Inferior parietal cortex (tissue), 1 donor: ENCODE results near the gene CPED1.
"Not testable (repeated sequence)": the region's sequence is repeated elsewhere in the genome, so short reads cannot be mapped to it uniquely, and the experiment has no call there.

Experiments
- DNase-seq: peaks from one replicate; pipeline ENCODE4 v3.0.0-alpha.2; 2016; ENCODE audit errors: extremely low spot score

Gene CPED1

DNA sequence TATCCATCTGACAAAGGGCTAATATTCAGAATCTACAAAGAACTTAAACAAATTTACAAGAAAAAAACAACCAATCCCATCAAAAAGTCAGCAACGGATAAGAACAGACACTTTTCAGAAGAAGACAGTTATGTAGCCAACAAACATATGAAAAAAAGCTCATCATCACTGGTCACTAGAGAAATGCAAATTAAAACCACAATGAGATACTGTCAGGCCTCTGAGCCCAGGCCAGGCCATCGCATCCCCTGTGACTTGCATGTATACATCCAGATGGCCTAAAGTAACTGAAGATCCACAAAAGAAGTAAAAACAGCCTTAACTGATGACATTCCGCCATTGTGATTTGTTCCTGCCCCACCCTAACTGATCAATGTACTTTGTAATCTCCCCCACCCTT lies 326.7 kb downstream of the CPED1 start:
- DNase-seq, result not testable (repeated sequence)

DNA sequence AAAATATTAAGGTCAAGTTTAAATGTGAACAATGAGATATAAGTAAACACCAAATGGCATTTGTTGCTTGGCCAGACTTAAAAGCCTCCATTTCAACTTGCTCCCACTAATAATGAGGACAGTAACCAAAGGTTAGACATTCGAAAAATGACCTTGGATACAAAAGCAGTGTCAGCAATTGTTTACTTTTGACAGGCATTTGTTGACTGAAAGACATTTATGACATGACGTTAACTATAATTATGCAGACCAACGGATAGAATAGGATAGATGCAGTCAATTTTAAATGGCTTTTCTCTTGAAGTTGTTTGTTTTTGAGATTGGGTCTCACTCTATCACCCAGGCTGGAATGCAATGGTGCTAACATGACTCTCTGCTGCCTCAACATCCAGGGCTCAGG lies 333.9 kb downstream of the CPED1 start:
- DNase-seq, result no peak

DNA sequence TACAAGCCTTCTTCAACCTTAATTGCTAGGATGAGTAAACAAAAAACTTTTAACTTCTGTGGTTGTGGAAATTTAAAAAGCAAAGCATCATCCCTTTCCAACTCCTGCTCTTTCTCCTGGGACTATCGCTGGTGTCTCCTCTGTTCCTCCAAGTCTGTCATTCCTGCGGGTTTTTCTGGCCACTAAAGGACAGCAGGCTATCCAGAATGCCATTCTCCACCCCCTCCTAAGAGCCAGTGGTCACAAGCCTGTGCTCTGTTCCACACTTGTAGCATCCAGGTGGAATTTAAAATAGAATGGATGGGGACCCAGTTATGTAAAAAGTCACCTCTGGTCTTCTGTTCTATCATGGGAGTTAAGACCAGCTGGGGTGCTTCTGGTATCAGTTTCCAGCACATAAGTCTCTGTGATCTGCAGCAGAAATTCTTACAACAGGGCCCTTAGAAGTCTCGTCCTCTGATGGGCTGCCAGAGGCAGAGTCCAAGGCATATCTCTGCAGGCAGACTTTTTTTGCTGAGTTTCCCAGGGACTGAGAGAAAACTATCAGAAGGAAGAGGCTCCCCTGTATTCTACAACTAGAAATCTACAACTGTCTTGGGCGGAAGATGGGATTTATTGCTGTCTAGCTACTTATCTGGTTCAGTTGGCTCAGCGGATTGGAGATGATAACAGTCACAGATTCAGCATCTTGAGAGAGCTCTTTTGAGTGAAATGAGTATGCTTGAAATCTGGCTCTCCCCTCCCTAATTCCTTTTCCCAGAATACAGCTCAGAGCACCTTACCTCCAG lies 335.2 kb downstream of the CPED1 start:
- DNase-seq, result no peak

DNA sequence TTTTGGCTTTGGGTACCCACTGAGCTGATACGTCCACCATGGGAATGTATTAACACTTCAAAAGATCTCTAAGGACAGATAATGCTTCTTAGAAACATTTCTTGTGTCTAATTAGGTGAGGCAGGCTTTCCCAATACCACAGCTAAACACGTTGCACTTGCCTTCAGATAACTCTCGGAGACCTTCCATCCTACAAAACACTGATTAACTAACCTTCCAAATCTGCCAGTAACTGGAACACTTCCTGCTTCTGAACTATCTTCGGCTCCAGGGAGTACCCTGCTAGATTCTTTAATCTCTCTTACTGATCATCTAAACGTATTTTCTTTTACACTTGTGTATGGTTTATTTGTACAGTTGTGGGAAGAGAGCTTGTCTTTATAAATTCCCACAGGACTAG lies 339.2 kb downstream of the CPED1 start:
- no peak for DNase-seq

DNA sequence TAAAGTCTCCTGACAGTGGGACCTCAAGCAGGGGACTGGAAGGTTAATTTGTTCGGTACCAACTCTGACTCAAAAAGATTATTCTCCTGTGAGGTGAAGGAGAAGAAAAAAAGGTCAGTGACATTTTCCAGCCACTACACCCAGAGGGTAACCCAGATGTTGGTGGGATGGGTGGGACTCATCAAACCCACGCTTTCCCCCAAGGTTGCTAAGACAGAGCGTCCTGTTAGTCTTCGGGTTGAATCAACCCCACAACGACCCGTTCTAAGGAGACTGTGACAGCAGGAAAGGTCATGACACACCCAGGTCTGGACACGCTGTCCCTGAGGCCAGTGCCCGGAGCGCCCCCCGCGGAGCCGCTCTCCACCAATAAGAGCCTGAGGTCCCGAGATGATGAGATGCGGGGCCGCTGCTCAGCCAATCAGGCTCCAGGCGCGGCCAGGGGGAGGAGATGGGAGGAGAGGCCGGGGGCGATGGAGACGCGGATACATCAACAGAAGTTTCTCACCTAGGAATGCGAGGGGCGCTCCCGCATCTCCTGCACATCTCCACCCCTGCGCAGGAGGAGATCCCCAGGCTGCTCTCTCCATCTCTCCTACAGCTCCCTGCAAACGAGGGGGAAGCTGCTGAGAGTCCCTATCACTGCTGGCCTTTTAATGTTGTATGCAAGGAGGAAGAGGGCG lies 340.1 kb downstream of the CPED1 start, which contains the start of gene WNT16:
Gene WNT16 (plus strand): TSS at position 493 of the 683 bp plus-strand sequence. CDS start 293 bp downstream, outside the sequence.
- DNase-seq, result no peak

DNA sequence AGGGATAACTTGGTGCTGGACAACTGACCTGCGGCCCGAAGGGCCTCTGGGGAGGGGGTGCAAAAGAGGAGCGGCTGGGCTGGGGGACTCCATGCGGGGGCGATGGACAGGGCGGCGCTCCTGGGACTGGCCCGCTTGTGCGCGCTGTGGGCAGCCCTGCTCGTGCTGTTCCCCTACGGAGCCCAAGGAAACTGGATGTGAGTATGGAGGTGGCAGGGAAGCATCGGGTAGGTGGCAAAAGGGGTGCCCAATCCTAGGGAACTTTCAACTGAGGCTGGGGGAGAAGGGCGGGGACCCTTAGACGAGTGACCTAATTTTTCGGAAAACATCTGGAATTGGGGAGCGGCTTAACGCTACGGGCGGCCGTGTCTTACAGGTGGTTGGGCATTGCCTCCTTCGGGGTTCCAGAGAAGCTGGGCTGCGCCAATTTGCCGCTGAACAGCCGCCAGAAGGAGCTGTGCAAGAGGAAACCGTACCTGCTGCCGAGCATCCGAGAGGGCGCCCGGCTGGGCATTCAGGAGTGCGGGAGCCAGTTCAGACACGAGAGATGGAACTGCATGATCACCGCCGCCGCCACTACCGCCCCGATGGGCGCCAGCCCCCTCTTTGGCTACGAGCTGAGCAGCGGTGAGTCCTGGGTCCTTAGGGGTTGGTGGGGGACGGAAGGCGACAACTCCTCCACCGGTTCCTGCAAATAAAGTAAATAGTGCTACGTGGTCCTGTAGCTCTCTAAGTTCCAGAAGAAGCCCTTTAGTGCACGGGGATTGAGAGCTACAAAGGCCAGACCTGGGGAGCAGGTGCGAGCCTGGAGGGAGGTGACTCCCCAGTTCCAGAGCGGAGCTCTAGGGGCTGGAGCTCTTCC lies 340.9 kb downstream of the CPED1 start:
- no peak for DNase-seq

DNA sequence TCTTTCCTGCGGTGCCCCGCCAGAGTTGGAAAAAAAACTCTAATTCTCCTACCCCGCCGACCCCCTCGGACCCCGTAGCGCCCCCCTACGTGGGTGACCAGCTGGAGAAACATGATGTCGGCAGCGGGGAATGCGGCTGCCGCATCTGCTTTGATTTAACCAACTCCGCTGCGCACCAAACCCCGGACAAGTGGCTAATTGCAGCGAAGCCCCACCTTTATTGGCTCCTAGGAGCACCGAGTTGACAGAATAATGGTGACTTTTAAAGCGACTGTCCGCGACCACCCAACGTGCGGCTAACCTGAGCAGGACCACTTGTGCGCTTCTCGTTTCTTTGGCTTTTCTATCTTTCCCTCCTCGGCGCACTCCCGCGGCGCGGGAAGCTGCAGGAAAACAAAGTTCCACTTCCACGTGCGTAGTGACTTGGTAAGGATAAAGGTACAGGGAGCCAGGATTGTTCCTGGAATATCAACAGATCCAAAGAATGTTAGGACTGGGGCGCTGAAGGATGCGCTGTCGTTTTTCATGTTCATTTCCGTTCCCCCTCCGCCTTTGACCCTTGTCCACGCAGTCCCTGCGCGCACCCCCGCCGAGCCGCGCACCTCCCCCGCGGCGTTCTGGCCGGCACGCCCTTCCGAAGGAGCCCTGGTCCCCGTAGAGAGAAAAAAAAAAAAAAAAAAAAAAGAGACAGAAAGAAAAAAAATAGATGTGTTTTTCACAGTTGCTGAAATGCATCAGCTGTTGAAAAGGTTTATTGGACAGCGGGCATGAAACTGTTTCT lies 341.7 kb downstream of the CPED1 start:
- no peak for DNase-seq

DNA sequence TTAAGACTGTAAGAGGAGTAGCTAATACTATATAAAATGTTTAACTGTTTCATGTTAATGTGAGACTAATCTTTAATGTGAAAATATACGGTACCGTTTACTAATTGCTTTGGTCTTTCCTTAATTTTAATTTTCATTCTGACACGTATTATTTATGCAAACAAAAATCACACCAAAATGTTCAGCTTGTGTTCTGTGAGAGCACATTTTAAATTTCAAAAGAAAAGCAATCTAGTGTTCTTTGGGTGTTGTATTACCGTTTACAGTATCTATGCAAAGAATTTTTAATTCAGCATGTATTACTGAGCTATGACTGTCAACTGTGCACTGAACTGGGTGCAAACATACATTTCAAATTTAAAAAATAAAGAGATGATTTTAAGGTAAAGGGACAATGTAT lies 342.5 kb downstream of the CPED1 start:
- DNase-seq, result no peak

DNA sequence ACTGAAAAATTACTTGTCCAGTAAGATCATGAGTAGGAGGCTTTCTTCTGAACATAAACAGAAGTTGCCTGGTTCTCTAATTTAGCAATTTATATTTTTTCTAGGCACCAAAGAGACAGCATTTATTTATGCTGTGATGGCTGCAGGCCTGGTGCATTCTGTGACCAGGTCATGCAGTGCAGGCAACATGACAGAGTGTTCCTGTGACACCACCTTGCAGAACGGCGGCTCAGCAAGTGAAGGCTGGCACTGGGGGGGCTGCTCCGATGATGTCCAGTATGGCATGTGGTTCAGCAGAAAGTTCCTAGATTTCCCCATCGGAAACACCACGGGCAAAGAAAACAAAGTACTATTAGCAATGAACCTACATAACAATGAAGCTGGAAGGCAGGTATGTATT lies 343.1 kb downstream of the CPED1 start:
- no peak for DNase-seq

DNA sequence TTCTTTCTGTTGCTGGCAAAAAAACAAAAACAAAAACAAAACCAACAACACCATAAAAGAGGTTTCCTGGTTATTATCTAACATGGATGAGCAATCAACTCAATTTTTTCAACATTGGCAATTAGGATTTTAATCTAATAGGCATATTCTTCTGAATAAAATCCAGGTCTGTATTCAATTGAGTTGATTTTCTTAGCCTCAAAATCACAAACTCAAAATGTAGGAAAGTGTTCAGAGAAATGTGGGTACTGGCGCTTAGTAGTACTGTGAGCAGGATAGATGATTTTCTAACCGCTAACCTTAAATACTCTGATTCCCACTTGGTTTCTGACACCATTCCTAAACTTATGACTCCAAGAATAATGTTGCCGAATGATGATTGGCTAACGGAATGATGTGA lies 345.9 kb downstream of the CPED1 start:
- DNase-seq, result no peak

DNA sequence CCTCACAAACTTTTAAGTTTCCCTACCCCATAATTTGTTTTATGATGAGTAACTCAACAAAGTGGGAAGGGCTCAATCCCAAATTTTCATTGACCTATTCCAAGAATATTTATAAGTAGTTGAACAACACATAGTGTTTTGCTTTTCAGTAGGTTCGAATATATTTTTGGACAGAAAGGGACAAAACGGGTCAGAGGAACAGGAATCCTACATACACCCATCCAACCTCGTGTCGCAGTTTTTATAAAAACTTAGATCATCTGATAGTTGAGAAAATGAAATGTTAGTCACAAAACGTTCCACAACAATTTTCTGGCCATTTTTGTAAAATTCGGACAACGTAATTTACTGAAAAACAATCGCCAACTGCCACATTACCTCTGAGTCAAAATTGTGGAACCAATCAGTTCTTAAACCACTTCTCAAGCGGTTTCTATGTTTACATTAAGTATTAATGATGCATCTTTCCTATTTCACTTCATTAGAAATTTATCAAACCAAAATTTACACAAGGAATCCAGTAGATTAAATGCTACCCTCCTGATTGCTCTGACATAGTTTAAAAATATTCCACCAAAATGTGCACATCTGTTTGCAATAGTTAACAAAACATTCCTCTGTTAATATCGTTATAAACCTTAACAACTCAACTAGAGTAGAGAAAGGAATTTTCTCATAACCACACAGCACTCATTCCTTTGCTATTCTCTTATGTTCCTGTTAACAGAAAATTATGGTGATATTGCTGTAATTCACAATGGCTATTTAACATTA lies 346.6 kb downstream of the CPED1 start:
- DNase-seq, result no peak

DNA sequence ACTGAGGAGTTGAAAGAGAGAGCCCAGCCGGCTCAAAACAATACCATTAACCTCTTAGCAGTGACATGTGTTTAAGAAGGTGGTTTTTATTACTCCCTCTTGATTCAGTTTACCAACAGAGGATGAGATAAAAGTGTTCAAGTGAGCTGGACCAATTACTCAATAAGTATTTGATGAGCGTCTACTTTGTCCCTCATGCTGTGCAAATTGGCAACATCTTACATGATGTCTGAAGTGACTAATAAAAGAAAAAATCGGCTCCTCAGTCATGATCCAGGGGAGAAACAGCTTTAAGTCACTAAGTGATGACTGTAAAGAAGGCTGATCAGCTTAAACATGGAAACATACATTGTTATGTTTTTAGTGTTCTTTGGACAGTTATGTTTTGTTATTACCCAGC lies 348.1 kb downstream of the CPED1 start:
- DNase-seq, result no peak

DNA sequence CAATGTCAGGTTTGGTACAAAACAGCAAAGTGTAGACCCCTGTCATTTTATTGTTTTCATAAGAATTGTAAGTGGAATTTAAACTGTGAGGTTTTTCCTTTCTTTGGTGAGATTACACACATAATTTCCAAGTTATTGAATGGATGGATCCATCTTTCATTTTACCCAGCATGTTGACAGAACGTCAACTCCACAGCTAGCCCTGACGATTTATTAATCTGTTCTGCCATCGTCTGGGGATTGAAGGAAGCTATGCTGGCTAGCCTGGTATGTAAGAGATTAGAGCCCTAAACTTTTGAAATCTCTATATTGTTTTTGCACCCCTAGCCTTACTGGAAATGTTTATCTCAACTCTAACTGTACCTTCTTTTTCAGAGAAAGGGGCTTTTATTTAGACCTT lies 348.9 kb downstream of the CPED1 start:
- DNase-seq, result no peak

DNA sequence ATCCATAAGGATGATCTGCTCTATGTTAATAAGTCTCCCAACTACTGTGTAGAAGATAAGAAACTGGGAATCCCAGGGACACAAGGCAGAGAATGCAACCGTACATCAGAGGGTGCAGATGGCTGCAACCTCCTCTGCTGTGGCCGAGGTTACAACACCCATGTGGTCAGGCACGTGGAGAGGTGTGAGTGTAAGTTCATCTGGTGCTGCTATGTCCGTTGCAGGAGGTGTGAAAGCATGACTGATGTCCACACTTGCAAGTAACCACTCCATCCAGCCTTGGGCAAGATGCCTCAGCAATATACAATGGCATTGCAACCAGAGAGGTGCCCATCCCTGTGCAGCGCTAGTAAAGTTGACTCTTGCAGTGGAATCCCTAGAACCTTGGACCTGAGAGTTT lies 350.6 kb downstream of the CPED1 start:
- no peak for DNase-seq

DNA sequence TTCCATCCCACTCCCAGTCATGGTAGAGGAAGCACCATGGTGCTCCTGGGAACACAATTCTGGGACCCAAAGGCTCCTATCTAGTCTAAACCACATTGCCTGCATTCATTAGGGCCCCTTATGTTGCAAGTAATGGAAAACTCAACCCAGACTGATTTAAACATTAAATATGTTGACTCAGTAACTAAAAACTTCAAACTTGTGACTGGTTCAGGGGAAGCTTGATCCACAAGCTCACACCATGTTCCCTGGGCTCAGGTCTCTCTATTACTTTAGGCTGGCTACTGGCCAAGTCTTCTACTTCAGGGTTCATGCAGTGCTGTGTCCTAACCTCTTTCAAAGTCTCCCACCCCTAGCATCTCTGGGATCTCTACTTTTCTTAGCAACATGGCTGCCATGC lies 353.4 kb downstream of the CPED1 start:
- no peak for DNase-seq

DNA sequence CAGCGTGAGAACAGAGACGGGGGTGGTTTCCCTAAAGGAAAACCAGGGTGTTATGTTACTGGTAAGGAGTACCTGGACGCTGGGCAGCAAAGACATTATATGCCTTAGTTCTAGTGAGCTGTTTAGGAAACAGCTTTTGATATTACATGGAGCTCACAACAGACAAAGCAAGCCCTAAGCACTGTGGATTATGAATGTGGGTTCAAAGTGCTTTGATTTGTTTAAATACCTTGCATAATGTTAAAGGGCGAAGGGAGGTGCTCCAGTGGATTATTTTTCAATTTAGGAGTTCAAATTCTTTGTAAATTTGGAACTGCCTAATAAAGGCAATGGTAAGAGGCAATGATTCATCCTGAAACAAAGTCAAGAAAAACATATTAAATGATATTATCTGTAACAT lies 354.1 kb downstream of the CPED1 start:
- no peak for DNase-seq

DNA sequence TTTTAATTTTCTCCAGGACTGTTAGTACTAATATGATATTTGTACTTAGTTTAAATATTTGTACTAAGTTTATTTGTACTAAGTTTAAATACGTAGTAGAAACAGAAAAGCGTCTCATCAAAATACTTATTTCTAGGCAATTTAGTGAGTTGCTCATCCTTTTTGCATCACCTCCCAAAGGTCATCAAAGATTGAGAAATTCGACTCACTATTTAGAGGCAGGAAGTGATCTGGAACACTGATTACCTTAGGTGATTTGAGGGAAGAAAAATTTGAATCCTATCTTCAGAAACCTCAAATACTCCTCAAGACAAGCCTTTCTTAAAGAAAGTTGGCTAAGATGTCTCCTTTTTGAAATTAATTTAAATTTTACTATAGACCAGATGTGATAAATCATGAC lies 354.8 kb downstream of the CPED1 start:
- DNase-seq, result no peak

DNA sequence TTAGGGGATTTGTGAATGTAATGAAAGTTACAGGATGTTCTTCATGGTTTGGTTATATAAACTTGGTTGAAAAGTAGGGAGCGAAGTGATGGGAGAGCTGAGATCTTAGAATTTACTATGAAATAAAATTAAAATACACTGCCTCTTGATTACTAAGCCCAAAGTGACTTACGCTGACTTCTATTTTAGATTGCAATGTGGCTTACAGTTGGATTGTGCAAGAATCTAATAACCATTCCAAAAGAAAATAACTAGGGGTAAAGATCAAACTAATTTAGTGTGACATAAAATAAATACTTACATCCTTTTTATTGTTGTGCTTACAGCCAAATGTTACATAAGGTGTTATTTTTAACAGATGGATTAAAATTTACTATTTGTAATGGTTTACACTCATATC lies 355.6 kb downstream of the CPED1 start:
- DNase-seq, result no peak

DNA sequence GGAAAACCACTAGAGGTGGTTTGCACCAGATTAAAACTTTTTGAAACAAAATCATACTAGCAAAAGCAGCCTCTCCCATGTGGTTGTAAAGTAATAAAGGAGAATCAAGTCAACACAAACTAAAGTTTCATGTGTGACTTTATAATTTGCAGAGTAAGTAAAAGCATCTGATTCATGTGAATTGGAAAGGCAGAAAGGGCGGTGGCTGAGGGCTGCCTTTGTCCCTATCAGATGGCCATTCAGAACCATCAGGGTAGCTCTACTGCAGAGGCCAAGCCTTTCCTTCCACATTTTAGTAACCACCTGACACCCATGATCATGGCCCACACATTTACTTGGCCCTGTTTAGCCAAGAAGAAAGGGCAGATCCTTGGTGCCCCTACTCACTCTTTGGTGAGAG lies 356.0 kb downstream of the CPED1 start:
- DNase-seq, result no peak
